ENCODE results near the gene STK11IP. TPM values are rescaled to one million over a fixed set of nuclear protein-coding genes. Genes with fewer than 3 reads are reported as not detected.

The STK11IP gene
- polyA plus RNA-seq, 10 donors: 9.4 to 26.5 (median 14.4) TPM

DNA sequence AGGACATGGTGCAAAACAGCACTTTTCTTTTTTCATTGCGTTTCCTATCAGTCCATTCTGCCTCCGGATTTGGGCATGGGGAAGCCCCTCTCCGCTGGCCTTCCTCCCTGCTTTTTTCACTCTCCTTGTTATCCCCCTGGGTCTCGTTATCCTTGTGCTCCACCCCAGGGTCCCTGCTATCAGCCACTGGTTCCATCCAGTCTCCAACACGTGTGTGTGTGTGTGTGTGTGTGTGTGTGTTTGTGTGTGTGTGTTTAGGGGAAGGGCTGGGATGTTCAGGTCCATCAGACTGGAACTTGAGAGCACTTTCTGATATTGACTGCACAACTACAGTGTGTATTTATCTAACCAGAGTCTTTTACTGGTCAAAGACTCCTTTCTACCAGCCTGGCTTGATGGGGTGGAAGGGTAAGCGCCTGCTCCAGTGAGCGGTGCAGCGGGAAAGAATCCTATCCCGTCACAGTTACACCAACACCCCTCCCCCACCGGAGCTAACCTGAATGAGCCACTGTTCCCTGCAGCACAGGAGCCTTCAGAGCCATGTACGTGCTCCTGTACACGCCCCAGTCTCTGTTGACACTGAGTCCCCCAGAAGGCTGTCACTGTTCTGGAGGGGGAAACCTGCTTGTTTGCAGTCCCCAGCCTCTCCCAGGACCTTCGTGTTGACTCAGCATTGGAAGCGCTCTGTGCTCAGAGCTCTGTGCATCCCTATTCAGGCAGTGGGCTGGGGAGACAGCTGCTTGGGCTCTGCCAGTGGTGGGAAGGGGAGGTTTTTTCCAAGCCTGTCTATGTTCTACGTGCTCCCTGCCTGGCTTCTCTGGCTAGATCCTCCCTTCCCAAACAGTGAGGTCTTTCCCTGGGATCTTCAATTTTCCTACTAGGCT is 20.9 kb upstream of the STK11IP start:
- DNase-seq: peak in 1 of 3 donors; percentile 59

DNA sequence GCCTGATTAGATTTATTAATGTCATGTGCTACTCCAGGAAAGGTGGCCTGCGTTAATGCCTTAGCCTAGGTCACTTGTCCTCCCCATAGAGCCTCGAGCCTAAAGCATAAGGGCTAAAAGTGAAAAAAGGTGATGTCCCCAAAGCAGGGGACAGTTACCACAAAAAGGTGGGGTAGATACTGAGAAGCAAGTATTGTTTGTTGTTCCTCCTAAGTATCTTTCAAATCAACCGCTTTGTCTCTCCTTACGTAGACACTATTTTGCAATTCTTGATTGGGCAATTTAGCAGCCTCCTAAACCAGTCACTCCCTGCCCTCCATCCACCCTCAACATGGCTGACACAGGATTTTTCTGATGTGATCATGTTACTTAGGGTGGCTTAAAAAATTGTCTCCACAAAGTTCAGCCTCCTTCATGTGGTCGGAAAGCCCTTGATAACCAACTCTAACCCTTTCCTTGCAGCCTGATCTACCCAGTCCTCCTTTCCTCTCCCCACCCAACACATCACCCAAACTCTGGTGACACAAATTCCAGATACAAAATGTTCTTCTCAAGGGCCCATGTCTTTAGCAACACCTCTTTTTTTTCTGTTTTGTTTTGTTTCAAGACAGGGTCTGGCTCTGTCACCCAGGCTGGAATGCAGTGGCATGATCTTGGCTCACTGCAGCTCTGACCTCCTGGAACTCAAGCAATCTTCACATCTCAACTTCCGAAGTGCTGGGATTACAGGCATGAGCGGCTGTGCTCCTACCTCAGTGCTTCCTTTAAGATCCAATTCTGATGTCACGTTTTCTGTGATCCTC is 18.6 kb upstream of the STK11IP start:
- no peak for DNase-seq

DNA sequence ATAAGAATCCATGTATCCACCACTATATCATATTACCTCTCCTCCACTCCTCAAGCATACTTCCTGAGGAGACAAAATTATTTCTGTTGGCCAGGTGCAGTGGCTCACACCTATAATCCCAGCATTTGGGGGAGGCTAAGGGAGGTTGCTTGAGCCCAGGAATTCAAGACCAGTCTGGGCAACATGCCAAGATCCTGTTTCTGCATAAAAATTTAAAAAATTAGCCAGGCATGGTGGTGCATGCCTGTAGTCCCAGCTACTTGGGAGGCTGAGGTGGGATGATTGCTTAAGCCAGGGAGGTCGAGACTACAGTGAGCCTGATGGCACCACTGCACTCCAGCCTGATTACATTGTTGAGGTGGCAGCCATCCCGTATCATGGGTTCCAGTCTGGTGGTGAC is 16.3 kb upstream of the STK11IP start:
- no peak for DNase-seq

DNA sequence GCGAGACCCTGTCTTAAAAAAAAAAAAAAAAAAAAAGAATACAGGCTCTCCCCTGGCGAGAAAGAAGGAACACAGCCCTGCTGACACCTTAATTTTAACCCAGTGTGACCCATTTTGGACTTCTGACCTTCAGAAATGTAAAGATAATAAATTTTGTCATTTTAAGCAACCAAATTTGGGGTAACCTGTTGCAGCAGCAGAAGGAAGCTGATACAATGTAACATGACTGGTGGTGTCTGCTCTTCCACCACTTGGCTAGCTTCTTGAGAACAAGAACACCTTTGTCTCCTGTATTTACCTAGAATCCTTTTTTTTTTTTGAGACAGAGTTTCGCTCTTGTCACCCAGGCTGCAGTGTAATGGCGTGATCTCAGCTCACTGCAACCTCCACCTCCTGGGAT is 6.6 kb upstream of the STK11IP start:
- DNase-seq: no peak

DNA sequence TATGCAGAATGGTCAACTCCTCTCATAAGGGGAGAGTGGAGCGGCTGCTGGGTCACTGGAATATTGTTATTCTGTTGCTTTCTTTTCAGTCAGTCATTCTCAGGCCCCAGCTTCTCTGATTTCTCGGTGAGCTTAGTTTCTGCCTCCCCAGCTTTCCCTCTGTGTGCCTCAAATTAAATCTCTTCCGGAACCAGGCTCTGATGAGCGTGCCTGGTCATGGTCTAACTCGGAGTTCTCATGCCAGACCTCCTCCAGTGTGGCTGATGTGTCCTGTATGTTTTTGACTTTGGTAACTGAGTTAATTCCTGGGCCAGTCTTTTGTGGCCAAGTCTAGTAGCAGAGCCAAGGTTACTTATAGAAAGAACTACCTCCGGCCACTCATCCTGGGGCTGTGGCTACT is 4.9 kb upstream of the STK11IP start:
- peak in 1 of 3 donors; percentile 49 for DNase-seq

GRCh38 chr2:219593154-219593553 is 4.5 kb upstream of the STK11IP start:
- no peak for DNase-seq

- DNase-seq: peak; percentile 47 to 92 (median 79)
Measured at GRCh38 chr2:219595256-219595655, 2.4 kb upstream of the STK11IP start.

GRCh38 chr2:219596954-219597551 is 604 bp upstream of the STK11IP start:
- DNase-seq: peak in 1 of 3 donors; percentile 31

DNA sequence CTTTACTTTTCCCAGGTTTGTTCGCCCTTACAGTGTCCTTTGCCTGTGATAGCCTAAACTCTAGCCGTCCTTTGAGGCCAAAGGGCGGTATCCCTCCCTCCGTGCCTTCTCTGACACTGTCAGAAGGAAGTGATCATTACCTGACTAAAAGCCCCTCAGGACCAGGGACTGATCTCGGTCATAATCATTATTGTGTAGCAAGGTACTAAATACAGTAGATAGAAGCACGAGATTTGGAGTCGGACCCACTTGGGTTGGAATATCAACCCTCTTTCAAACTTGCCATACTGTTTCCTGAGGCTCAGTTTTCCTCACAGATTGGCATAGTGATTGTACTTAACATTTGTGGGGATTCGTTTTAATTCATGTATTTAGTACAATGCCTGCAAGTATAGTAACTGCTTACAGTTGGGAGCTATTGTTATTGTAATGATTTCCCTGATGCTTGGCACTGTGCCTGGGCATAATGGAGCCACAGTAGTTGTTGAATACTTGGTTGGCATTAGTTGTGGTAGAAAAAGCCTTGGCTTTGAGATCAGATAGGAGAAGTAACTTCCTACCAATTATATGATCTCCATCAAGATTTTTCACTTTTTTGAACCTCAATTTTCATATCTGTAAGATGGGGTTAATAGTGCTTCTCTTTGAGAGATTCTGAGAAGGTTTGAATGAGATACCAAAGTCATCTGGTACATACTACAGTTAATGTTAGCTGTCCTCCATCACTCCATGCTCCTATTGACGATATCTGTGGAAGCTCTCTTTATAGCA is 836 bp downstream of the STK11IP start:
- DNase-seq: no peak

DNA sequence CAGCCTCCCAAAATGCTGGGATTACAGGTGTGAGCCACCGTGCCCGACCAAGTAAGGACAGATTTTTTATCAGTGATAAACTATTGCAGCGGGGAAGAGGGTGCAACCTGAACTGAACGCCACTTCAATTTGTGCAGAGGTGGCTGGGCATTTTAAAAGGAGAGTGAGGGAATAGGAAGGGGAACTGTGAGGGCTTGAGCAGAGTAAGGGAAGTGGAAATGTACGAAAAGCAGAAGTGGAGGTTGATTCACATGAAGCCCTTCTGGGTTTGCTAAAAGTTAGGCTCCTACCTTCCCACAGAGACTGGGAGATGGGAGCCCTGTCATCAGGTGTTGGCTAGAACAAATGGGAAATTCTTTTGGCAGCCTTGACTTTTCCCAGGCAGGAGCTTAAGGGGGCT is 6.1 kb downstream of the STK11IP start:
- DNase-seq: no peak

GRCh38 chr2:219605607-219605954 is 7.9 kb downstream of the STK11IP start:
- DNase-seq: no peak

DNA sequence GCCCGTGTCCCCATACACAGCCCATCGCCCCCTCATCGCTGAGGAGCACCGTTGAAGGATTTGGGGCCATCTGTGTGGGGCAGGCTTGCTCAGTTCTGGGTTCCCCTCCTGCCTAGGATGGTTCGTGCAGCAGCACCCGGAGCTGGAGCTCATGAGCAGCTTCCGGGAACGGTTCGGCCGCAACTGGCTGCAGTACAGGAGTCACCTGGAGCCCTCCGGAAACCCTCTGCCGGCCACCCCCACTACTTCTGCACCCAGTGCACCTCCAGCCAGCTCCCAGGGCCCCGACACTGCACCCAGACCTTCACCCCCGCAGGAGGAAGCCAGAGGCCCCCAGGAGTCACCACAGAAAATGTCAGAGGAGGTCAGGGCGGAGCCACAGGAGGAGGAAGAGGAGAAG is 10.3 kb downstream of the STK11IP start:
- DNase-seq: no peak

DNA sequence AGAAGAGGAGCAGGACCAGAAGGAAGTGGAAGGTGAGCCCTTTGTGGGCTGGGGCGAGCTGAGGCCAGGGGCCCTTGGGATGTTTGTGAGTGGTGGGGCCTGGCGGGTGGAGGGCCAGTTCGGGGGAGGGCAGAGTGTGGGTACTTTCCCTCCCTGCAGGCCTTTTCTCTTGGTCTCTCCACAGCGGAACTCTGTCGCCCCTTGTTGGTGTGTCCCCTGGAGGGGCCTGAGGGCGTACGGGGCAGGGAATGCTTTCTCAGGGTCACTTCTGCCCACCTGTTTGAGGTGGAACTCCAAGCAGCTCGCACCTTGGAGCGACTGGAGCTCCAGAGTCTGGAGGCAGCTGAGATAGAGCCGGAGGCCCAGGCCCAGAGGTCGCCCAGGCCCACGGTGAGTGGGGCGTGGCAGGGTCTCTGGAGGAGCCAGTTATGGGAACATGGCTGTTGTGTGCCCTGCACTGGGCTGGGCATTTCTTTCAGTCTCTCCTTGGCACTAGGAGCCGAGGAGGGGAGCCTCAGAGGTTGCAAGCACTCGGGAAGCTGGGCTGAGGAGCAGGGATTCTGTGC is 10.8 kb downstream of the STK11IP start:
- no peak for DNase-seq

DNA sequence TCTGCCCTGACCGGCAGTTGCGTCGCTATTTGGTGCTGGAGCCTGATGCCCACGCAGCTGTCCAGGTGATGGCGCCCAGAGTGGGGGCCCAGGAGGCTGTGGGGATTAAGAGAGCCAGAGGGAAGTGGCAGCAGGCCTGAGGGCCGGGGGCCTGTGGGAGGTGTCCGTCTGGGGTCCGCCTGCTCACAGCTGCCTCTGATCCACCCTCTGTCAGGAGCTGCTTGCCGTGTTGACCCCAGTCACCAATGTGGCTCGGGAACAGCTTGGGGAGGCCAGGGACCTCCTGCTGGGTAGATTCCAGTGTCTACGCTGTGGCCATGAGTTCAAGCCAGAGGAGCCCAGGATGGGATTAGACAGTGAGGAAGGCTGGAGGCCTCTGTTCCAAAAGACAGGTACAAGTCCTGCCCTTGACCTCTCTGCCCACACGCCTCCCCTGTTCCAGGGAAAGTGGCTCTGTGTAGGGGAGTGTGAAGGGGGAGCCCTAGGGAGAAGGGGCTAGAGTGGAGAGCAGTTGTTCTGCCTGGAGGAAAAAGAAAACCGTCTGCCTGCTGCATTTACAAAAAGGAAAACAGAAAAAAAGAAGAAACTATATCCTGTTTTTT is 11.6 kb downstream of the STK11IP start:
- no peak for DNase-seq

DNA sequence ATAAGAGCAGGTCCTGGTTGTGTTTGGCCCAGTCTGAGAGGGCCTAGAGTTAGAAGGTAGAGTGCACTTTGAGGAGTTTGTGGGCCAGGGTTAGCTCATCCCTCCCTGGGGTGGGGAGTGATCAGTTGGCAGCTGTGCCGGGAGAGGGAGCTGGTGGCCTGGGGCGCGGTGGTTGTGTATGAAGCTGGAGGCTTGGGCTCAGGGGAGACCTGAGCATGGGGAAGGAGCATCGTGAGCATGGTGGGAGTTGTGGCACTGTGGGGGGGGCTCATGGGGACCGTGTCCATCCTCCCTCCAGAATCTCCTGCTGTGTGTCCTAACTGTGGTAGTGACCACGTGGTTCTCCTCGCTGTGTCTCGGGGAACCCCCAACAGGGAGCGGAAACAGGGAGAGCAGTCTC is 13.6 kb downstream of the STK11IP start:
- no peak for DNase-seq

DNA sequence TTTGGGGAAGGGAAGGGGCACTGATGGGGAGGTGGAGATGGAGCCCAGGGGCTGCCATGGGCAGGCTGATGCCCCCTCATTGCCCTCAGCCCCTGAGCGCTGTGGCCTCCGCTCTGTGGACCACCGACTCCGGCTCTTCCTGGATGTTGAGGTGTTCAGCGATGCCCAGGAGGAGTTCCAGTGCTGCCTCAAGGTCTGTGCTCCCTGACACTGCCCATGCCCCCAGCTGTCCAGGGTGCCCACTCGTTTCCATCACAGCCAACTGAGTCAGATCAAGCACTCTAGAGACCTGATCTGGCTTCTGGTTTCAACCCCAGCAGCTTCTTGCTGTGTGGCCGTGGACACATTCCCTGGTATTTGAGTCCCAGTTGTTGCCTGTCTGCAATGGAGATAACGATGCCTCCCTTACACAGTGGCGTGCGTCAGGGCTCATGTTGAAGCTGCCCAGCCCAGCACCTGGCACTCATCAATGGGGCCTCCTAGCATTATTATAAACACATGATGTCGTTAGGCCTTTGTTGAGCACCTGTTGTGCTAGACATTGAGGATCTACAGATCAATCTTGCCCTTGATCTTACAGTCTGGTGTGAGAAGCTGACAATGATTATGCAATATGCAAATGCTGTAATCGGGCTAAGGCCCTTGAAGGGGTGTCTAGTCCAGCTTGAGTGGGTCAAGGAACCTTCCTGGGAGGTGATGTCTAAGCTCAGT is 14.4 kb downstream of the STK11IP start:
- DNase-seq: no peak

DNA sequence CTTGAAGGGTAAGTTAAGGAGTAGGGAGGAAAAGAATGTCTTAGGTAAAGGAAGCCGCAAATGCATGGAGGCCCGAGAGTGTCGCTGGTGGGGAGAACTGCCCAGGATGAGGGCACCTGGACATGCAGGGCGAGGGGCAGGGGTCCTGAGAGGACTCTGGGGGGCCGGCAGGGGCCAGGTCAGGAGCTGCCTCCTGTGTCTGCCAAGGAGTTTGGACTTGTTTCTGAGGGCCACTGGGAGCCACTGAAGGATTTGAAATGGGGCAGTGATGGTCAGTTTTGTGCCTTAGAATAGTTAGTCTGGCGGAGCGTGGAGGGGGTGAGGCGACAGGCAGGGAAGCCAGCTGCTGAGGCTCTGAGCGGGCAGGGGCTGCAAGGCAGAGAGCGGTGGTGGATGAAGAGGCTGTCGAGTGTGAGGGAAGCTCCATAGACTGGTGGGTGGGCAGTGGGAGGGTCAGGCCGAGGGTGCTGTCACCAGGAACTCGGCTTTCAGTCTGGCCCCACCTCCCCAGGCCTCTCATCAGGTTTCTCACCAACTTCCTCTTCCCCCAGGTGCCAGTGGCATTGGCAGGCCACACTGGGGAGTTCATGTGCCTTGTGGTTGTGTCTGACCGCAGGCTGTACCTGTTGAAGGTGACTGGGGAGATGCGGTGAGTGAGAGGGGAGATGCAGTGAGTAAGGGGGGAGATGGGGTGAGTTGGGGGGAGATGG is 15.1 kb downstream of the STK11IP start:
- no peak for DNase-seq

DNA sequence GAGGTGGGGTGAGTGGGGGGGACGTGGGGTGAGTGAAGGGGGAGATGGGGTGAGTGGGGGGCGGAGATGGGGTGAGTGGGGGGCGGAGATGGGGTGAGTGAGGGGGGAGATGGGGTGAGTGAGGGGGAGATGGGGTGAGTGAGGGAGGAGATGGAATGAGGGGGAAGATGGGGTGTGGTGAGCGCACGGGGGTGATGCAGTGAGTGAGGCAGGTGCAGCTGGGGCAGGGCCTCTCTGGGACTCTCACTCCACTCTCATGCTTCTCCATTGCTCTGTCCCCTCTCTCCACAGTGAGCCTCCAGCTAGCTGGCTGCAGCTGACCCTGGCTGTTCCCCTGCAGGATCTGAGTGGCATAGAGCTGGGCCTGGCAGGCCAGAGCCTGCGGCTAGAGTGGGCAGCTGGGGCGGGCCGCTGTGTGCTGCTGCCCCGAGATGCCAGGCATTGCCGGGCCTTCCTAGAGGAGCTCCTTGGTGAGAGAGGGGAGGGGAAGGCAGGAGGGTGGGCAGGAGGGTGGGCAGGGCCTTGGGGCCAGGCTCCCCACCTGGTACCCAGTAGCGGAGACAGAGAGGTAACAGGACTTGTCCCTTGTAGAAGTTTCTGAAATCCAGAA is 15.9 kb downstream of the STK11IP start:
- DNase-seq: no peak
